Measurements from ENCODE around the gene RBMXL3. TPM values are rescaled to one million over a fixed set of nuclear protein-coding genes. Genes with fewer than 3 reads are reported as not detected.

Gene RBMXL3
- total and polyA plus RNA-seq, 2 of the 8 experiments (the other 6 are each of a cell fraction or from before 2014, with no cell fraction given) = not detected

DNA sequence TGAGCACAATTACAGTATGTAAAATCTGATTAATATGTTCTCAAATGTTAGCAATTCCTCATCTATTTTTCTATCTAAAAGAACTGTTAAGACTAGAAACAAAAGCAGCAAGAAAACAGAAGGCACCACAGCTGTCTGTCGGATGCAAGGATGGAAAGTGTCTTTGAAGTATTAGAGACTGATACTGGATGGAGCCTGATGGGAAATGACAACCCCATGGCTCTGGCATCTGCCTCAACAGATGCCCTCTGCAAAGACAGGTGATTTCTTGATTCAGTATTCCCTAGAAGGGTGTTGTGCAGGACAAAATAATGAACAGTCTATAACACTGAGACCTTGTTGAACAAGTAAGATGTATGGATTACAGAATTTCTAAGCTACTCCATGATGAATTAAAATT is 24.9 kb downstream of the RBMXL3 start:
- no peak overlapping the region for H2BK20ac ChIP-seq (ENCODE audit: low read length)
- no peak overlapping the region for H3K23ac ChIP-seq (ENCODE audit: insufficient read length)
- H3K56ac ChIP-seq (replicated peaks; ENCODE audit: insufficient read length, low read depth, low read length) = no peak overlapping the region
- no peak overlapping the region for H2AK5ac ChIP-seq (ENCODE audit: low read depth, low read length)
- no peak overlapping the region for H2BK12ac ChIP-seq (ENCODE audit: low read depth, low read length)
- no peaks in the 10 kb centered on the region for H3K79me2 ChIP-seq (ENCODE audit: control insufficient read depth in 1 of 2, insufficient read depth in 2 of 2, low read length in 2 of 2)
- no peaks in the 10 kb centered on the region for H3K79me1 ChIP-seq (ENCODE audit: low read depth, low read length)
- DNase-seq (ENCODE audit: low read depth in 1 of 2, low spot score in 2 of 2) (no peak), FAIRE-seq (no peak)
- H2AFZ ChIP-seq (ENCODE audit: low read length) = no peak overlapping the region
- H4K8ac ChIP-seq (ENCODE audit: extremely low read depth, insufficient read depth, low read length) = no peak overlapping the region
- H3K4me3 ChIP-seq (ENCODE audit: extremely low read depth in 1 of 4, insufficient read depth in 2 of 4, low read depth in 3 of 4, low read length in 4 of 4) = no peak overlapping the region
- H3K4ac ChIP-seq (replicated peaks; ENCODE audit: insufficient read length, low read depth, low read length) = no peak overlapping the region
- H3K23me2 ChIP-seq (ENCODE audit: low read depth, low read length) = no peaks in the 10 kb centered on the region
- H3K36me3 ChIP-seq (ENCODE audit: control insufficient read depth in 2 of 4, insufficient read depth in 4 of 4, low read length in 3 of 4) = no peaks in the 10 kb centered on the region
- H3K14ac ChIP-seq (ENCODE audit: insufficient read length) = no peak overlapping the region
- no peak overlapping the region for H4K91ac ChIP-seq (replicated peaks; ENCODE audit: insufficient read length, low read length)
- H3K4me1 ChIP-seq (replicated peaks in 1 of 4; ENCODE audit: control insufficient read depth in 3 of 4, insufficient read depth in 4 of 4, low read length in 3 of 4) = peaks cover 0 to 2% (median 0%) of the 10 kb centered on the region in 4 experiments; a peak in 1 of 7 replicates
- no peak overlapping the region for H3K9ac ChIP-seq (replicated peaks in 1 of 4; ENCODE audit: extremely low read depth in 1 of 4, low read depth in 3 of 4, low read length in 3 of 4)
- WGBS, 2 experiments (ENCODE audit: extremely low coverage in 1 of 2, insufficient coverage in 1 of 2, insufficient read length in 1 of 2, insufficient replicate concordance in 2 of 2, low coverage in 1 of 2, low lambda C conversion rate in 2 of 2, missing lambda C conversion rate in 1 of 2) = 100% methylated on average over 1 of the region's 1 CpG; no CpG with 5 or more reads in 1 of the 2 experiments
- H2BK15ac ChIP-seq (ENCODE audit: low read length) = no peak overlapping the region
- no peaks in the 10 kb centered on the region for H3K27me3 ChIP-seq (replicated peaks in 1 of 4; ENCODE audit: control insufficient read depth in 3 of 4, extremely low read depth in 1 of 4, insufficient read depth in 3 of 4, low read length in 3 of 4)
- H4K20me1 ChIP-seq (replicated peaks in 1 of 2; ENCODE audit: control insufficient read depth in 1 of 2, insufficient read depth in 2 of 2, low read length in 2 of 2) = no peaks in the 10 kb centered on the region
- H2BK5ac ChIP-seq (ENCODE audit: low read depth, low read length) = no peak overlapping the region
- CTCF ChIA-PET (ENCODE audit: partially characterized antibody) = no interaction called here
- POLR2A ChIA-PET (ENCODE audit: partially characterized antibody) = no interaction called here
- no peak overlapping the region for H4K5ac ChIP-seq (ENCODE audit: insufficient read length, low read depth, low read length)
- H3K4me2 ChIP-seq (ENCODE audit: insufficient read depth in 1 of 2, low read depth in 2 of 2, low read length in 2 of 2) = no peak overlapping the region
- no peak overlapping the region for H3K18ac ChIP-seq (ENCODE audit: extremely low read depth, low read length)
- H3K27ac ChIP-seq (ENCODE audit: low read depth, low read length) = no peak overlapping the region
- no peak overlapping the region for H2BK120ac ChIP-seq (replicated peaks; ENCODE audit: low read depth, low read length)
- peaks cover 3 to 8% of the 10 kb centered on the region in 2 experiments; a peak in 1 of 4 replicates for H3K9me3 ChIP-seq (ENCODE audit: insufficient read depth in 2 of 2, low read depth in 1 of 2, low read length in 1 of 2)
- TF ChIP-seq CHD2 (IDR thresholded peaks at IDR 0.05; ENCODE audit: low read length) (no peak), CBX5 (IDR thresholded peaks at IDR 0.05; ENCODE audit: low read depth, low read length) (no peak), CTBP2 (IDR thresholded peaks at IDR 0.05; ENCODE audit: borderline replicate concordance, insufficient read depth, insufficient read length, low read length) (no peak), JUND (IDR thresholded peaks at IDR 0.05; ENCODE audit: low read length) (no peak), CREB1 (IDR thresholded peaks at IDR 0.05) (no peak), POU5F1 (IDR thresholded peaks at IDR 0.05; ENCODE audit: low read depth, low read length) (no peak), TCF12 (IDR thresholded peaks at IDR 0.05; ENCODE audit: low read depth, low read length) (no peak), SIX5 (IDR thresholded peaks at IDR 0.05; ENCODE audit: low read depth, low read length) (no peak), EZH2 (IDR thresholded peaks at IDR 0.05; ENCODE audit: low read depth, low read length, severe bottlenecking) (no peak), TAF7 (optimal IDR thresholded peaks at IDR 0.05; ENCODE audit: borderline replicate concordance, low read depth, low read length) (no peak), BRCA1 (IDR thresholded peaks at IDR 0.05; ENCODE audit: low read depth, low read length) (no peak), SP4 (IDR thresholded peaks at IDR 0.05; ENCODE audit: low read length) (no peak), JUN (IDR thresholded peaks at IDR 0.05; ENCODE audit: low read depth, low read length) (no peak), FOSL1 (IDR thresholded peaks at IDR 0.05; ENCODE audit: insufficient read depth, low read depth, low read length) (no peak), BCL11A (IDR thresholded peaks at IDR 0.05; ENCODE audit: low read depth in 2 of 2, low read length in 2 of 2) (no peak)
- TF ChIP-seq, protein P1, sequence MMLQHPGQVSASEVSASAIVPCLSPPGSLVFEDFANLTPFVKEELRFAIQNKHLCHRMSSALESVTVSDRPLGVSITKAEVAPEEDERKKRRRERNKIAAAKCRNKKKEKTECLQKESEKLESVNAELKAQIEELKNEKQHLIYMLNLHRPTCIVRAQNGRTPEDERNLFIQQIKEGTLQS (IDR thresholded peaks at IDR 0.05; ENCODE audit: insufficient read depth, low read depth, low read length) = no peak

Data from H1 (cell line).